ENCODE results near the gene MND1. TPM values are rescaled to one million over a fixed set of nuclear protein-coding genes. Genes with fewer than 3 reads are reported as not detected.
"Not testable (repeated sequence)": the region's sequence is repeated elsewhere in the genome, so short reads cannot be mapped to it uniquely, and the experiment has no call there.

Gene MND1
- total RNA-seq, 1 donor from 2014 or later = 2.3 TPM

- Histone ChIP-seq H3K36me3 (ENCODE audit: control insufficient read depth, insufficient read depth, low read length) (no peaks in the 10 kb centered on the region), H3K27me3 (ENCODE audit: control insufficient read depth, insufficient read depth, low read length) (no peaks in the 10 kb centered on the region), H3K4me3 (ENCODE audit: low read depth, low read length) (no peak overlapping the region)
- DNase-seq (ENCODE audit: low read depth) = no peak
- TF ChIP-seq CTCF (IDR thresholded peaks at IDR 0.05; ENCODE audit: insufficient read depth, low read length, poor library complexity, severe bottlenecking) = no peak
Observed at GRCh38 chr4:153453402-153453801, 108.9 kb downstream of the MND1 start.

GRCh38 chr4:153458969-153459368, 114.5 kb downstream of the MND1 start:
- TF ChIP-seq CTCF (IDR thresholded peaks at IDR 0.05; ENCODE audit: insufficient read depth, low read length, poor library complexity, severe bottlenecking) = no peak
- no peak for DNase-seq (ENCODE audit: low read depth)
- H3K36me3 ChIP-seq (ENCODE audit: control insufficient read depth, insufficient read depth, low read length) = no peaks in the 10 kb centered on the region
- H3K4me3 ChIP-seq (ENCODE audit: low read depth, low read length) = no peak overlapping the region
- no peaks in the 10 kb centered on the region for H3K27me3 ChIP-seq (ENCODE audit: control insufficient read depth, insufficient read depth, low read length)

- H3K27me3 ChIP-seq (ENCODE audit: control insufficient read depth, insufficient read depth, low read length); DNase-seq (ENCODE audit: low read depth); H3K4me3 ChIP-seq (ENCODE audit: low read depth, low read length); H3K36me3 ChIP-seq (ENCODE audit: control insufficient read depth, insufficient read depth, low read length): not testable (repeated sequence)
Observed at GRCh38 chr4:153461549-153461948, 117.1 kb downstream of the MND1 start.

- H3K36me3 ChIP-seq (ENCODE audit: control insufficient read depth, insufficient read depth, low read length) = no peaks in the 10 kb centered on the region
- no peaks in the 10 kb centered on the region for H3K27me3 ChIP-seq (ENCODE audit: control insufficient read depth, insufficient read depth, low read length)
- no peak overlapping the region for H3K4me3 ChIP-seq (ENCODE audit: low read depth, low read length)
- TF ChIP-seq CTCF (IDR thresholded peaks at IDR 0.05; ENCODE audit: insufficient read depth, low read length, poor library complexity, severe bottlenecking) = no peak
- peak; percentile 62 for DNase-seq (ENCODE audit: low read depth)
Observed at GRCh38 chr4:153464068-153464467, 119.6 kb downstream of the MND1 start.

Other genes starting within 250 kb of the MND1 start
- 80.3 and 83.2 TPM in 2 replicates for gene TRIM2, start 140.2 kb upstream of the MND1 start, total RNA-seq
- 7.2 and 7.6 TPM in 2 replicates for gene TMEM131L, start 121.7 kb downstream of the MND1 start, total RNA-seq

All from kidney epithelial cell (primary cell).